A673 (cell line): ENCODE results near the gene ADGRG3. TPM values are rescaled to one million over a fixed set of nuclear protein-coding genes. Genes with fewer than 3 reads are reported as not detected.
"Not testable (repeated sequence)": the region's sequence is repeated elsewhere in the genome, so short reads cannot be mapped to it uniquely, and the experiment has no call there.

Source experiments
- BruUV-seq: library from RNA; stranded (reverse); fragments of 400-500 nt; replicated peaks from 2 replicates; lab custom pipeline; 2021; lab: Mats Ljungman, UMichigan
- CTCF ChIA-PET: fragments of 300-600 bp; sonication (Branson Sonifier 250); formaldehyde crosslinking; loops from one replicate; lab custom pipeline; 2022; ENCODE audit warnings: antibody characterized with exemption; lab: Charles Lee
- POLR2A ChIA-PET: fragments of 300-600 bp; sonication (Branson Sonifier 250); formaldehyde crosslinking; loops from one replicate; lab custom pipeline; 2022; ENCODE audit warnings: antibody characterized with exemption; ENCODE audit not compliant: low non-redundant PET; lab: Charles Lee
- DNase-seq: peaks from one replicate; pipeline ENCODE4 v3.0.0-alpha.2; 2015; ENCODE audit warnings: low spot score
- H3K27ac ChIP-seq: fragments of 200-600 bp; sonication (generic); 2 replicates; pipeline ENCODE4 v1.5.1; 2016; ENCODE audit warnings: mixed run types, low read depth, mild to moderate bottlenecking, mixed read lengths, antibody characterized with exemption, low read length; ENCODE audit not compliant: poor library complexity, severe bottlenecking
- H3K27me3 ChIP-seq: fragments of 200-600 bp; sonication (generic); replicated peaks from 2 replicates; pipeline ENCODE4 v1.6.1; 2017; ENCODE audit warnings: mixed run types, low read depth, mild to moderate bottlenecking, mixed read lengths, antibody characterized with exemption, low read length; ENCODE audit not compliant: insufficient read depth, poor library complexity
- H3K36me3 ChIP-seq: fragments of 200-600 bp; sonication (generic); 2 replicates; pipeline ENCODE4 v1.6.1; 2016; ENCODE audit warnings: mixed run types, mild to moderate bottlenecking, mixed read lengths, antibody characterized with exemption, low read length; ENCODE audit not compliant: insufficient read depth, poor library complexity, severe bottlenecking
- H3K4me1 ChIP-seq: fragments of 200-600 bp; sonication (generic); 2 replicates; pipeline ENCODE4 v1.6.1; 2017; ENCODE audit warnings: mixed run types, mild to moderate bottlenecking, mixed read lengths, antibody characterized with exemption, low read length; ENCODE audit not compliant: insufficient read depth, poor library complexity, severe bottlenecking
- H3K4me3 ChIP-seq: fragments of 200-600 bp; sonication (generic); 2 replicates; pipeline ENCODE4 v1.5.1; 2016; ENCODE audit warnings: low read depth, mixed run types, mild to moderate bottlenecking, mixed read lengths, low read length; ENCODE audit not compliant: poor library complexity, severe bottlenecking
- H3K9me3 ChIP-seq: fragments of 200-600 bp; sonication (generic); 2 replicates; pipeline ENCODE4 v1.6.1; 2016; ENCODE audit warnings: mixed run types, low read depth, mild to moderate bottlenecking, mixed read lengths, antibody characterized with exemption, low read length; ENCODE audit not compliant: poor library complexity, severe bottlenecking
- CTCF ChIP-seq: fragments of 300-800, 200-600 bp; sonication (generic); conservative IDR thresholded peaks from 2 replicates; pipeline ENCODE4 v1.5.1; 2017; ENCODE audit warnings: low read depth, mild to moderate bottlenecking, antibody characterized with exemption, low read length, moderate library complexity, mixed read lengths
- EZH2 ChIP-seq: fragments of 200-600 bp; sonication (generic); IDR thresholded peaks from 2 replicates; pipeline ENCODE4 v1.6.1; 2017; ENCODE audit warnings: borderline replicate concordance, low read depth, mild to moderate bottlenecking, mixed read lengths, antibody characterized with exemption, low read length; ENCODE audit not compliant: poor library complexity, severe bottlenecking
- intact Hi-C: fragments of 100-400 bp; cut with micrococcal nuclease; formaldehyde crosslinking; loops from one replicate; pipeline ENCODE4 v1.10.0; 2022; ENCODE audit not compliant: unreplicated experiment
- total RNA-seq: library from RNA; stranded (reverse); gene quantifications from 2 replicates; pipeline ENCODE4 v1.2.3, GENCODE V29; 2021

ADGRG3 gene
- total RNA-seq, 1 experiment from 2014 or later: not detected

- no peaks in the 10 kb centered on the region for H3K4me1 ChIP-seq
- intact Hi-C loops: no loop called here
- no peak overlapping the region for H3K27ac ChIP-seq
- POLR2A ChIA-PET: no interaction called here
- H3K9me3 ChIP-seq: no peaks in the 10 kb centered on the region
- CTCF ChIA-PET: no interaction called here
- BruUV-seq: no TSS peak
- H3K4me3 ChIP-seq: no peak overlapping the region
- H3K36me3 ChIP-seq: no peaks in the 10 kb centered on the region
- no peak for TF ChIP-seq EZH2
- no peak for TF ChIP-seq CTCF
- DNase-seq: no peak
- no peaks in the 10 kb centered on the region for H3K27me3 ChIP-seq
These were observed 43.2 kb downstream of the ADGRG3 start for GRCh38 chr16:57711346-57711745.

- no peaks in the 10 kb centered on the region for H3K9me3 ChIP-seq
- H3K27me3 ChIP-seq: no peaks in the 10 kb centered on the region
- TF ChIP-seq EZH2: no peak
- no peak for TF ChIP-seq CTCF
- intact Hi-C loops: no loop called here
- H3K36me3 ChIP-seq: no peaks in the 10 kb centered on the region
- ChIA-PET POLR2A (no interaction called here), CTCF (no interaction called here)
- no TSS peak for BruUV-seq
- no peak overlapping the region for H3K27ac ChIP-seq
- DNase-seq: no peak
- no peaks in the 10 kb centered on the region for H3K4me1 ChIP-seq
- H3K4me3 ChIP-seq: no peak overlapping the region
These were observed 43.9 kb downstream of the ADGRG3 start for GRCh38 chr16:57711993-57712392.

GRCh38 chr16:57712569-57712968 lies 44.5 kb downstream of the ADGRG3 start:
- intact Hi-C loops, H3K27me3 ChIP-seq, H3K27ac ChIP-seq, CTCF ChIA-PET, POLR2A ChIA-PET, BruUV-seq, H3K4me1 ChIP-seq, H3K36me3 ChIP-seq, H3K9me3 ChIP-seq, H3K4me3 ChIP-seq, DNase-seq: not testable (repeated sequence)

GRCh38 chr16:57713596-57713995 lies 45.5 kb downstream of the ADGRG3 start:
- no peaks in the 10 kb centered on the region for H3K4me1 ChIP-seq
- H3K36me3 ChIP-seq: no peaks in the 10 kb centered on the region
- no peaks in the 10 kb centered on the region for H3K9me3 ChIP-seq
- CTCF ChIA-PET: no interaction called here
- DNase-seq: no peak
- POLR2A ChIA-PET: no interaction called here
- H3K27ac ChIP-seq: no peak overlapping the region
- H3K27me3 ChIP-seq: no peaks in the 10 kb centered on the region
- BruUV-seq: no TSS peak
- intact Hi-C loops: no loop called here
- TF ChIP-seq CTCF: no peak
- no peak for TF ChIP-seq EZH2
- no peak overlapping the region for H3K4me3 ChIP-seq
